RWPE1 (cell line): ENCODE measurements around the gene ACAP2.

Experiments
- CTCF ChIA-PET: fragments of 350-600 bp; sonication (Branson Sonifier 250); formaldehyde crosslinking; extraction: SDS; loops from one replicate; lab custom pipeline; 2021; lab: Yijun Ruan, JAX
- POLR2A ChIA-PET: fragments of 400-600 bp; formaldehyde crosslinking; extraction: SDS; loops from one replicate; lab custom pipeline; 2020; ENCODE audit warnings: antibody characterized with exemption; ENCODE audit not compliant: low non-redundant PET; lab: Yijun Ruan, JAX
- DNase-seq: peaks from one replicate; pipeline ENCODE4 v3.0.0; 2012; ENCODE audit warnings: low spot score
- H3K27ac ChIP-seq: fragments of 450-650 bp; 2 replicates; pipeline ENCODE4 v1.5.1; 2017
- CTCF ChIP-seq: fragments of 450-650 bp; conservative IDR thresholded peaks from 2 replicates; pipeline ENCODE4 v1.5.1; 2017; ENCODE audit warnings: low read depth, mild to moderate bottlenecking

ACAP2 gene

GRCh38 chr3:195445885-195446284 is 3.1 kb upstream of the ACAP2 start:
- CTCF ChIA-PET, result interaction anchor here (0.7 kb wide), 1 partner anchor 89 kb away, joined by 4 read pairs; no protein-coding TSS in a partner anchor
- TF ChIP-seq CTCF, result no peak
- POLR2A ChIA-PET, result no interaction called here
- H3K27ac ChIP-seq, result no peak overlapping the region
- DNase-seq, result no peak

- TF ChIP-seq CTCF, result no peak
- POLR2A ChIA-PET, result interaction anchor here (1.0 kb wide), 1 partner anchor 130 kb away, joined by 3 read pairs; no protein-coding TSS in a partner anchor
- H3K27ac ChIP-seq, result peak overlapping the region; percentile 94
- DNase-seq, result no peak
- CTCF ChIA-PET, result interaction anchor here (0.5 to 1.0 kb wide), 3 partner anchors 21 to 761 kb away, joined by 3 to 6 read pairs (median 5); no protein-coding TSS in a partner anchor
These were observed 670 bp upstream of the ACAP2 start for GRCh38 chr3:195443391-195443989.

GRCh38 chr3:195441992-195442572 is 738 bp downstream of the ACAP2 start:
- ChIA-PET POLR2A (interaction anchor here (0.6 kb wide), 1 partner anchor 93 kb away, joined by 5 read pairs; no protein-coding TSS in a partner anchor), CTCF (no interaction called here)
- H3K27ac ChIP-seq, result peak overlapping the region; percentile 94
- DNase-seq, result peak; percentile 30
- TF ChIP-seq CTCF, result 0 out of 2 replicates have a peak, but pooled peaks have one; percentile 13

GRCh38 chr3:195441476-195441991 is 1.3 kb downstream of the ACAP2 start:
- POLR2A ChIA-PET, result interaction anchor here (0.6 kb wide), 1 partner anchor 94 kb away, joined by 5 read pairs; no protein-coding TSS in a partner anchor
- TF ChIP-seq CTCF, result no peak
- CTCF ChIA-PET, result no interaction called here
- no peak for DNase-seq
- peak overlapping the region; percentile 94 for H3K27ac ChIP-seq

- no peak for DNase-seq
- ChIA-PET CTCF (no interaction called here), POLR2A (no interaction called here)
- H3K27ac ChIP-seq, result no peak overlapping the region
- TF ChIP-seq CTCF, result no peak
These were observed 1.8 kb downstream of the ACAP2 start for GRCh38 chr3:195441051-195441450.

GRCh38 chr3:195440379-195440778 is 2.4 kb downstream of the ACAP2 start:
- TF ChIP-seq CTCF, result no peak
- no peak overlapping the region for H3K27ac ChIP-seq

More at GRCh38 chr3:195440379-195440778, 2.4 kb downstream of the ACAP2 start:
- ChIA-PET CTCF (no interaction called here), POLR2A (no interaction called here)
- DNase-seq, result no peak
